H1 (cell line): ENCODE measurements around the gene ASPA. TPM values are rescaled to one million over a fixed set of nuclear protein-coding genes. Genes with fewer than 3 reads are reported as not detected.

Source experiments
- SUZ12 ChIP-seq: fragments of 200-600 bp; sonication (generic); IDR thresholded peaks from 2 replicates; pipeline ENCODE4 v1.6.1; 2012; ENCODE audit warnings: mild to moderate bottlenecking, inconsistent platforms, low read length, moderate library complexity, mixed read lengths
- polyA plus RNA-seq, 7 experiments: library from polyadenylated mRNA; depleted of rRNA in 3 of 7; stranded (reverse) in 5 of 7; unstranded in 2 of 7; fragments of >200 nt in 5 of 7; fragments of 200-250 nt in 2 of 7; gene quantifications; 1 replicate in 5 of 7; 2 replicates in 1 of 7; 4 replicates in 1 of 7; pipeline versions ENCODE4 v1.2.1 to v1.2.3, GENCODE V29; 2011 to 2013; ENCODE audit warnings: missing spikeins in 2 of 7, mixed read lengths in 2 of 7
- total RNA-seq: library from RNA; stranded (reverse); fragmentation: NEBNext Ultra II Directional; extraction: Animal tissue kit (Norgen Biotek cat#: 25700); gene quantifications from 2 replicates; pipeline ENCODE4 v1.2.1, GENCODE V29; 2021
- TF ChIP-seq, protein P1 (sequence below): IDR thresholded peaks from 2 replicates; pipeline ENCODE4 v1.6.1; 2011; ENCODE audit warnings: low read length, improper control_type of control experiment

ASPA gene
- total and polyA plus RNA-seq, 2 of the 8 experiments (the other 6 are each of a cell fraction or from before 2014, with no cell fraction given): 0.03 TPM; not detected in 1

DNA sequence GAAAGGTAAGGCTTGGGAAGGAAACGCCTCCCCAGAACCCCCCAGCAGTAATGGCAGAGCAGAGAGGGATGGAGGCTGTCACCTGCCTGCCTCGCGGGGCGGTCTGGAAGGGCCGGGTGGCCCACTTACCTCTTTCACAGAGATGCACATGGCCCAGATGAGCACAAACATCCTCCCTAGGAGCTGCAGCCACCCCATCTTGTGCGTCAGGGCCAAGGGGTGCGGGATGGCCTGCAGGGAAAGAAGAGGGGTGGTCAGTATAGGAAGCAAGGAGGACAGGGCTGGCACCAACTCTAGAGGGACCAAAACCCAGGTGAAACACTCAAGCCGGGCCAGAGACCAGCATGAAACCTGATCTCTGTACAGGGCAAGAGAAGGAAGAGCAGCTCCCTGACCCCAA is 52.1 kb downstream of the ASPA start (continued):
- TF ChIP-seq, protein P1, sequence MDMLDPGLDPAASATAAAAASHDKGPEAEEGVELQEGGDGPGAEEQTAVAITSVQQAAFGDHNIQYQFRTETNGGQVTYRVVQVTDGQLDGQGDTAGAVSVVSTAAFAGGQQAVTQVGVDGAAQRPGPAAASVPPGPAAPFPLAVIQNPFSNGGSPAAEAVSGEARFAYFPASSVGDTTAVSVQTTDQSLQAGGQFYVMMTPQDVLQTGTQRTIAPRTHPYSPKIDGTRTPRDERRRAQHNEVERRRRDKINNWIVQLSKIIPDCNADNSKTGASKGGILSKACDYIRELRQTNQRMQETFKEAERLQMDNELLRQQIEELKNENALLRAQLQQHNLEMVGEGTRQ: no peak
- no peak for TF ChIP-seq SUZ12
- TF ChIP-seq, all 59 proteins: peak for 0
